Muscle of arm (tissue), 12 donors: ENCODE results near the gene ATRX. TPM values are rescaled to one million over a fixed set of nuclear protein-coding genes. Genes with fewer than 3 reads are reported as not detected.
"Not testable (repeated sequence)": the region's sequence is repeated elsewhere in the genome, so short reads cannot be mapped to it uniquely, and the experiment has no call there.

Experiments
- DNase-seq: peaks from one replicate; pipeline ENCODE4 v3.0.0-alpha.2; 2013
- polyA plus RNA-seq, 12 donors: library from polyadenylated mRNA; unstranded; fragments of 120-200 nt; gene quantifications; one replicate each; pipeline ENCODE4 v1.2.1, GENCODE V29; 2013; ENCODE audit not compliant: insufficient read length in 12 of 12

ATRX gene
- polyA plus RNA-seq, 12 donors, result 48.2 to 306 (median 59.9) TPM

GRCh38 chrX:77502951-77503525, 283.0 kb downstream of the ATRX start:
- no peak for DNase-seq

DNA sequence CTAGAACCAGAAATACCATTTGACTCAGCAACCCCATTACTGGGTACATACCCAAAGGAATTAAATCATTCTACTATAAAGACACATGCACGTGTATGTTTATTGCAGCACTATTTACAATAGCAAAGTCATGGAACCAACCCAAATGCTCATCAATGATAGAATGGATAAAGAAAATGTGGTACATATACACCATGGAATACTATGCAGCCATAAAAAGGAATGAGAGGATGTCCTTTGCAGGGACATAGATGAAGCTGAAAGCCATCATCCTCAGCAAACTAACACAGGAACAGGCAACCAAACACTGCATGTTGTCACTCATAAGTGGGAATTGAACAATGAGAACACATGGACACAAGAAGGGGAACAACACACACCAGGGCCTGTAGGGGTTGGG, 285.9 kb downstream of the ATRX start:
- not testable (repeated sequence) for DNase-seq

GRCh38 chrX:77493677-77494553, 292.1 kb downstream of the ATRX start:
- no peak for DNase-seq

DNA sequence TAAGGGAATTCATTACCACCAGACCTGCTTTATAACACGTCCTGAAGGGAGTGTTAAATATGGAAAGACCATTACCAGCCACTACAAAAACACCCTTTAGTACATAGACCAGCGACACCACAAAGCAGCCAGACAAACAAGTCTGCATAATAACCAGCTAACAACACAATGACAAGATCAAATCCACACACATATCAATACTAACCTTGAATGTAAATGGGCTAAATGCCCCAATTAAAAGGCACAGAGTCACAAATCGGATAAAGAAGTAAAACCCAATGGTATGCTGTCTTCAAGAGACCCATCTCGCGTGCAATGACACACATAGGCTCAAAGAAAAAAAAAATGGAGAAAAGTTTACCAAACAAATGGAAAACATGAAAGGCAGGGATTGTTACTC, 302.0 kb downstream of the ATRX start:
- no peak for DNase-seq

GRCh38 chrX:77455437-77455836, 330.6 kb downstream of the ATRX start:
- DNase-seq, result no peak

Other genes starting within 250 kb of the ATRX start
- gene MAGT1, start 109.2 kb upstream of the ATRX start, polyA plus RNA-seq, result 10 to 100 TPM in 11 of 12 donors, not detected in 1; 39.7 to 56.2 (median 48.3) TPM
- gene COX7B, start 113.3 kb upstream of the ATRX start, polyA plus RNA-seq, result 100 to 1,000 TPM in 11 of 12 donors, not detected in 1; 201 to 304 (median 278) TPM
- 10 to 100 TPM in 6 of 12 donors, 1 to 10 TPM in 5, not detected in 1; 7.5 to 11.5 (median 10.1) TPM for gene ATP7A, start 124.5 kb upstream of the ATRX start, polyA plus RNA-seq
- gene PGAM4, start 183.4 kb upstream of the ATRX start, polyA plus RNA-seq, result under 1 TPM in 5 of 12 donors, not detected in 7; 0.27 to 0.95 (median 0.42) TPM